Nephron progenitor cell (in vitro differentiated cells): ENCODE data around the gene HECTD3.
"Not testable (repeated sequence)": the region's sequence is repeated elsewhere in the genome, so short reads cannot be mapped to it uniquely, and the experiment has no call there.

Experiments used
- DNase-seq: peaks from one replicate; pipeline ENCODE4 v3.0.0; 2021
- H3K27ac Mint-ChIP-seq: 2 replicates; pipeline ENCODE4 v1.8.0; 2021; ENCODE audit warnings: mild to moderate bottlenecking, moderate library complexity, mixed read lengths
- H3K27me3 Mint-ChIP-seq: 2 replicates; pipeline ENCODE4 v1.8.0; 2021; ENCODE audit warnings: mild to moderate bottlenecking, low read depth, mixed read lengths; ENCODE audit not compliant: poor library complexity
- H3K36me3 Mint-ChIP-seq: 2 replicates; pipeline ENCODE4 v1.8.0; 2021; ENCODE audit warnings: low read depth, mixed read lengths
- H3K4me1 Mint-ChIP-seq: 2 replicates; pipeline ENCODE4 v1.8.0; 2021; ENCODE audit warnings: mixed read lengths
- H3K4me3 Mint-ChIP-seq: 2 replicates; pipeline ENCODE4 v1.8.0; 2021; ENCODE audit warnings: mild to moderate bottlenecking, moderate library complexity, mixed read lengths
- H3K9me3 Mint-ChIP-seq: 2 replicates; pipeline ENCODE4 v1.8.0; 2021; ENCODE audit warnings: mild to moderate bottlenecking, moderate library complexity, mixed read lengths
- TF ChIP-seq, protein P1 (sequence below): fragments of 200-600 bp; sonication (generic); IDR thresholded peaks from 2 replicates; pipeline ENCODE4 v1.5.0; 2021; ENCODE audit warnings: antibody characterized with exemption

The HECTD3 gene

DNA sequence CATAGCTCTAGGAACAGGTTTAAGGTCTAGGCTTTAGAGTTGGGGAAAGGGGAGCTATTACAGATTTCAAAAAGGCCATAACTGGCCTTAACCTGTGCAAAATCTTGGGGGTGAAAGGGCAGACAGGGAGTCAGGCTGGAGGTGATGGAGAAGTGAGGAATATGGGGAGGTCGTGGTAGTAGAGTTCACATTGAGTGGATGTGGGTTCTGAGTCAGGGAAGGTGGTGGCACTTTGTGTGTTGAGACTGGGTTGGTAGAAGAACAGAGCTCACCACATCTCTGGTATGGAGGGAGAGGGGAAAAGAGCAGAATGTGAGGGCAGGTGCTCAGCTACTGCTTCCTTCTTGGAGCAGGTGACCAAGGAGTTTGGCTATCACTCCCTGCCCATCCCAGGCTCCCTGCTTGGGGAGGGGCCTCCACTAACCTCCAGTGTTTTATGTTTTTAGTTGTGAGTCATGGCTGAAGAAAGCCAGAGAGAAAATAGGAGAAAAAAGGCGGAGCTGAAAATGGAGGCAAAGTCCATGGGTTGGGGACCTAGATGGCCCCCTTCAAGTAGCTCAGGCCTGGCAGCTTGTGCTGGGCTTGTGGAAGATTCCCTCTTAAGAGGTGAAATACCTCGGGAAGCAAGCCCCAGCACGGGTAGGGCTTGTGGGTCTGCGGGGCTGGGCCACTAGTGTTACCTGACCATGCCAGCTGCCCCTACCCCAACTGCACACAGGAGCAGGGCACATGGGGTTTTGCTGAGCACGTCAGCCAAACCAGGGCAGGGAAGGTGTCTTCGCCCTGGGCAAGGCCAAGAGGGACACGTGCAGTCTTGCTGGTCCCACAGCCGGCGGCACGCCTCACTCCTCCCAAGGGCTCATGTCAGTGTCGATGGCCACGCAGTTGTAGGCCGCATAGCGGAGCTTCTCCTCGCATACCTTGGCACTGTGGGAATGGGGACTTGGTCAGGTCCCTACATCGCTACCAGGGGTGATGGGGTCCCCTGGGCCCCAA, 8.2 kb downstream of the HECTD3 start:
- Mint-ChIP-seq H3K4me3 (no peak overlapping the region), H3K27me3 (no peaks in the 10 kb centered on the region), H3K36me3 (peaks cover 7% of the 10 kb centered on the region), H3K9me3 (no peaks in the 10 kb centered on the region), H3K27ac (no peak overlapping the region), H3K4me1 (no peaks in the 10 kb centered on the region)
- DNase-seq: no peak
- TF ChIP-seq, protein P1, sequence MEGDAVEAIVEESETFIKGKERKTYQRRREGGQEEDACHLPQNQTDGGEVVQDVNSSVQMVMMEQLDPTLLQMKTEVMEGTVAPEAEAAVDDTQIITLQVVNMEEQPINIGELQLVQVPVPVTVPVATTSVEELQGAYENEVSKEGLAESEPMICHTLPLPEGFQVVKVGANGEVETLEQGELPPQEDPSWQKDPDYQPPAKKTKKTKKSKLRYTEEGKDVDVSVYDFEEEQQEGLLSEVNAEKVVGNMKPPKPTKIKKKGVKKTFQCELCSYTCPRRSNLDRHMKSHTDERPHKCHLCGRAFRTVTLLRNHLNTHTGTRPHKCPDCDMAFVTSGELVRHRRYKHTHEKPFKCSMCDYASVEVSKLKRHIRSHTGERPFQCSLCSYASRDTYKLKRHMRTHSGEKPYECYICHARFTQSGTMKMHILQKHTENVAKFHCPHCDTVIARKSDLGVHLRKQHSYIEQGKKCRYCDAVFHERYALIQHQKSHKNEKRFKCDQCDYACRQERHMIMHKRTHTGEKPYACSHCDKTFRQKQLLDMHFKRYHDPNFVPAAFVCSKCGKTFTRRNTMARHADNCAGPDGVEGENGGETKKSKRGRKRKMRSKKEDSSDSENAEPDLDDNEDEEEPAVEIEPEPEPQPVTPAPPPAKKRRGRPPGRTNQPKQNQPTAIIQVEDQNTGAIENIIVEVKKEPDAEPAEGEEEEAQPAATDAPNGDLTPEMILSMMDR: no peak

DNA sequence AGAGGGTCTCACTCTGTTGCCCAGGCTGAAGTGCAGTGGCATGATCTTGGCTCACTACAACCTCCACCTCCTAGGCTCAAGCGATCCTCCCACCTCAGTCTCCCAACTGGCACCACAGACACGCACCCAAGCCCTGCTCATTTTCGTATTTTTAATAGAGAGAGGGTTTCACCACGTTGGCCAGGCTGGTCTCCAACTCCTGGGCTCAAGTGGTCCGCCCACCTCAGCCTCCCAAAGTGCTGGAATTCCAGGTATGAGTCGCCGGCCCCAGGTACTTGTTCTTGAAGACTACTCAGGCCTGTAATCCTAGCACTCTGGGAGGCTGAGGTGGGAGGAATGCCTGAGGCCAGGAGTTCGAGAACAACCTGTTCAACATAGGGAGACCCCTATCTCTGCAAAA, 9.5 kb downstream of the HECTD3 start:
- not testable (repeated sequence) for DNase-seq, H3K9me3 Mint-ChIP-seq, H3K36me3 Mint-ChIP-seq, H3K4me1 Mint-ChIP-seq, H3K4me3 Mint-ChIP-seq, H3K27me3 Mint-ChIP-seq, H3K27ac Mint-ChIP-seq

DNA sequence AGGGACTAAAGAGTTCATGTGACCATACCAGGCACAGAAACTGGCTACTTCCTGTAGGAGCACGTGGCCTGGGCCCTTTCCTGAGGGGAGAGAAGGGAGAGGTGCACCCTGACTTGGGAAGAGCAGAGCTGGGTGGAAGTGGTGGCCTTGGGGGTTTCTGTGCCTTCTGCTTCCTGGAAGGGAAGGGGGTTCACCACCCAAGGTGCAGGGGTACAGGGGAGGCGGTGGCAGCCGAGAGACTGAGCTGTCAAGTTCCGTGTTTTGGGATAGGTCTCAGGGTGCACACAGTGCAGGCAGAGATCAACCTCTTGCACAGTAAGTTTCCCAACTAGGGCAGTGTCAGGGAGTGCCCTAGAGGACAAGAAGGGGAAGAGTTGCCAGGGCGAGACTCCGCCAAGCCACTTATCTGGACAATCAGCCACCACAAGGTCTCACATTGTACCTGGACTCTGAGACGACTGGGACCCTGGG, 10.1 kb downstream of the HECTD3 start:
- no peaks in the 10 kb centered on the region for H3K9me3 Mint-ChIP-seq
- H3K4me3 Mint-ChIP-seq: no peak overlapping the region
- no peak for DNase-seq
- peak overlapping the region; percentile 2 for H3K27ac Mint-ChIP-seq
- H3K27me3 Mint-ChIP-seq: no peaks in the 10 kb centered on the region
- H3K4me1 Mint-ChIP-seq: no peaks in the 10 kb centered on the region
- TF ChIP-seq, protein P1: no peak
- H3K36me3 Mint-ChIP-seq: peaks cover 7% of the 10 kb centered on the region

DNA sequence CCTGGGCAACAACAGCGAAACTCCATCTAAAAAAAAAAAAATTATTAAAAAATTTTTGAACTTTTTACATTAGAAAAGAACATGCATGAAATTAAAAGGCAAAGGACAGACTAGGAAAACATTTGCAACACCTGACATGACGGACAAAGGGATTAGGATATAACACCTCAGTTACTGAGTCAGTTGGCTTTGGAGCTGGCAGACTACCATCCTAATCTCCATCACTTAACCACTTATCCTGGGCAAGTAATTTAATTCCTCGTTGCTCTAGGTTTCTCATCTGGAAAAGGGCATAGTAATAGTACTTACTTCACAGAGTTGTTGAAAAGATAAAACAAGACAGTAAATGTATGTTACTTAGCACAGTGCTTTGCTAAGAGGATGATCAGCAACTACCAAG, 11.9 kb downstream of the HECTD3 start:
- Mint-ChIP-seq H3K36me3 (peaks cover 7% of the 10 kb centered on the region), H3K27me3 (peaks cover 3% of the 10 kb centered on the region), H3K4me1 (no peaks in the 10 kb centered on the region), H3K9me3 (no peaks in the 10 kb centered on the region), H3K27ac (no peak overlapping the region), H3K4me3 (no peak overlapping the region)
- TF ChIP-seq, protein P1: no peak
- DNase-seq: no peak

DNA sequence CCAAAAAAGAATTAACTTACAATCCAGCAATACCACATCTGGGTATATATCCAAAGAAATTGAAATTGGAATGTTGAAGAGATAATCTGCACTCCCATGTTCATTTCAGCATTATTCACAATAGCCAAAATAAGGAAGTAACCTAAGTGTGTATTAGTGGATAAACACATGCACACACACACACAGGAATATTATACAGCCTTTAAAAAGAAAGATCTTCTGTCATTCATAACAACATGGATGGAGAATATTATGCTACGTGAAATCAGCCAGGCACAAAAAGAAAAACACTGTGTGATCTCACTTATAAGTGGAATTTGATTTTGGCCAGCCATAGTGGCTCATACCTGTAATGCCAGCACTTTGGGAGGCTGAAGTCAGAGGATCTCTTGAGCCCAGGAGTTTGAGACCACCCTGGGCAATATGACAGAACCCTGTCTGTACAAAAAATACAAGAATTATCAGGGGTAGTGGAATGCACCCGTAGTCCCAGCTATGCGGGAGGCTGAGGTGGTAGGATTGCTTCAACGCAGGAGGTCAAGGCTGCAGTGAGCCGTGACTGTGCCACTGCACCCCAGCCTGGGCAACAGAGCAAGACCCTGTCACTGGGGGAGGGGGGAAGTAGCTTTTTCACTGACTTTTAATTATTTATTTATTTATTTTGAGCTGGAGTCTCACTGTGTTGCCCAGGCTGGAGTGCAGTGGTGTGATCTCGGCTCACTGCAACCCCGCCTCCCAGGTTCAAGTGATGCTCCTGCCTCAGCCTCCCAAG, 15.5 kb downstream of the HECTD3 start:
- TF ChIP-seq, protein P1: no peak
- H3K9me3 Mint-ChIP-seq: no peaks in the 10 kb centered on the region
- H3K27me3 Mint-ChIP-seq: peaks cover 8% of the 10 kb centered on the region
- H3K4me1 Mint-ChIP-seq: peaks cover 5% of the 10 kb centered on the region
- no peak overlapping the region for H3K27ac Mint-ChIP-seq
- DNase-seq: no peak
- H3K36me3 Mint-ChIP-seq: no peaks in the 10 kb centered on the region
- H3K4me3 Mint-ChIP-seq: no peak overlapping the region

DNA sequence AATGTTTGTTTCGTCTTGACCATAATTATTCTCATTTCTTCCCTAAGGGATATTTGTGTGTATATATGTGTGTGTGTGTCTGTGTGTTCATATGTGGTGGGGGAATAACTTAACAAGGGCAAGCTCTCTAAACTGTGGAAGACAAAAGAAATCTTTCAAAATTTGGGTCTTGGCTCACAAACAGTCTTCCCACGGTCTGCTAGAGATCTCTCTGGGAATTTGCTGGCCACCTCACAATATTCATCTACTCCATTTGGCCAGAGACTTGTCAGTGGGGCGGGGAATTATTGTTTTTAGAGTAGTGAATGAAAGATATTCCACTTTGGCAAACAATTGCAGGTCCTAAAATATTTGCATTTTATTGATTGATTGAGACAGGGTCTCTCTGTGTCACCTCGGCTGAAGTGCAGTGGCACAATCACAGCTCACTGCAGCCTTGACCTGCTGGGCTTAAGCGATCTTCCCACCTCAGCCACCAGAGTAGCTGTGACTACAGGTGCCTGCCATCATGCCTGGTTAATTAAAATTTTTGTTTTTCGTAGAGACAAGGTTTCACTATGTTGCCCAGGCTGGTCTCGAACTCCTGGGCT, 16.7 kb downstream of the HECTD3 start:
- DNase-seq: no peak
- TF ChIP-seq, protein P1: no peak
- Mint-ChIP-seq H3K9me3 (no peaks in the 10 kb centered on the region), H3K4me1 (peaks cover 5% of the 10 kb centered on the region), H3K4me3 (no peak overlapping the region), H3K27me3 (peaks cover 9% of the 10 kb centered on the region), H3K27ac (no peak overlapping the region), H3K36me3 (no peaks in the 10 kb centered on the region)
